ENCODE results near the gene SAPCD2. TPM values are rescaled to one million over a fixed set of nuclear protein-coding genes. Genes with fewer than 3 reads are reported as not detected.
A peak's percentile ranks its signal among the peaks of the same experiment; 100 is the strongest.

SAPCD2 gene
- total RNA-seq, 1 experiment from 2014 or later = 29.8 TPM

DNA sequence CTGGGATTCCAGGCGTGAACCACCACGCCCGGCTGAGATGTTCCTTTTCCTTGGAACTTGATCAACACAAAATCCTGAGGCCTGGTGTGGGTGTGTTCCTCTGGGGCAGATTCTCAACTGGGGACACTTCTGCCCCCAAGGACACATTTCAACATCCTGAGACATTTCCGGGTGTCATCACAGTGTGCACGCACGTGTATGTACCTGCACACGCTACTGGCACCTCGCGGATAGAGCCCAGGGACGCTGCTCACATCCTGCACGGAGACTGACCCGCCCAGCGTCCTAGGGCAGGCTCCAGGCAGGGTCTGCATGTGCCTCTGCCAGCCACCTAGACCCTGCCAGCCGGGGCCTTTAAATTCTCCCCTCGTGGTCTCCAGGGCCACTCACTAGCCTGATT, 8.0 kb downstream of the SAPCD2 start:
- Histone ChIP-seq H2BK12ac (ENCODE audit: insufficient read length, low read depth, low read length) (no peak overlapping the region), H3K4me2 (ENCODE audit: insufficient read depth, insufficient read length, low read length) (no peak overlapping the region), H3K27ac (ENCODE audit: insufficient read length, low read depth, low read length) (no peak overlapping the region), H3K4me1 (ENCODE audit: insufficient read depth, low read length) (no peaks in the 10 kb centered on the region), H3K4ac (ENCODE audit: low read depth, low read length) (no peak overlapping the region), H3K23ac (ENCODE audit: insufficient read length, low read depth, low read length) (no peak overlapping the region), H2AFZ (ENCODE audit: low read length) (no peak overlapping the region), H3K79me2 (ENCODE audit: insufficient read depth, low read length) (no peaks in the 10 kb centered on the region), H3K23me2 (ENCODE audit: insufficient read length, low read depth, low read length, poor library complexity, severe bottlenecking) (no peaks in the 10 kb centered on the region), H3T11ph (ENCODE audit: low read length) (no peak overlapping the region), H3K79me1 (ENCODE audit: insufficient read depth, low read depth, low read length, poor library complexity, severe bottlenecking) (no peaks in the 10 kb centered on the region), H4K8ac (replicated peaks; ENCODE audit: insufficient read length, low read depth, low read length) (no peak overlapping the region), H2BK5ac (ENCODE audit: insufficient read length, low read length) (no peak overlapping the region), H4K20me1 (ENCODE audit: control insufficient read depth, insufficient read depth, insufficient read length) (no peaks in the 10 kb centered on the region), H2BK20ac (ENCODE audit: low read depth, low read length, poor library complexity, severe bottlenecking) (no peak overlapping the region), H3K14ac (ENCODE audit: insufficient read depth, low read length) (no peak overlapping the region), H3K9ac (ENCODE audit: extremely low read depth, insufficient read length, low read length) (no peak overlapping the region), H2BK120ac (ENCODE audit: low read depth, low read length, poor library complexity, severe bottlenecking) (no peak overlapping the region), H4K91ac (ENCODE audit: insufficient read length, low read depth, low read length) (no peak overlapping the region), H2AK5ac (ENCODE audit: insufficient read length, low read length) (no peak overlapping the region), H3K18ac (ENCODE audit: insufficient read length, low read depth, low read length) (no peak overlapping the region), H3K27me3 (ENCODE audit: insufficient read depth, low read length) (no peaks in the 10 kb centered on the region), H3K56ac (ENCODE audit: insufficient read length, low read depth, low read length) (no peak overlapping the region), H2BK15ac (ENCODE audit: low read depth, low read length) (no peak overlapping the region), H4K5ac (ENCODE audit: insufficient read length, low read depth, low read length) (no peak overlapping the region), H3K9me3 (ENCODE audit: control insufficient read depth, low read depth, low read length) (no peaks in the 10 kb centered on the region)
- H3K36me3 Mint-ChIP-seq (ENCODE audit: insufficient read depth in 1 of 3, low read depth in 3 of 3) = peaks cover 0 to 5% (median 4%) of the 10 kb centered on the region in 3 experiments; a peak in 4 of 7 replicates
- no CpG with 5 or more reads among the region's 15 CpGs for WGBS (ENCODE audit: extremely low coverage, insufficient read length, low lambda C conversion rate)
- H3K9me3 Mint-ChIP-seq = no peaks in the 10 kb centered on the region
- H3K27ac Mint-ChIP-seq = peak overlapping the region in 1 of 3 experiments; percentile 49; a peak in 1 of 7 replicates
- no peak for DNase-seq
- no peak overlapping the region for H3K4me3 Mint-ChIP-seq
- H3K27me3 Mint-ChIP-seq (ENCODE audit: low read depth) = peaks cover 12% of the 10 kb centered on the region
- H3K4me1 Mint-ChIP-seq = peaks cover 0 to 3% of the 10 kb centered on the region in 2 experiments; a peak in 1 of 4 replicates
- TF ChIP-seq, protein P1, sequence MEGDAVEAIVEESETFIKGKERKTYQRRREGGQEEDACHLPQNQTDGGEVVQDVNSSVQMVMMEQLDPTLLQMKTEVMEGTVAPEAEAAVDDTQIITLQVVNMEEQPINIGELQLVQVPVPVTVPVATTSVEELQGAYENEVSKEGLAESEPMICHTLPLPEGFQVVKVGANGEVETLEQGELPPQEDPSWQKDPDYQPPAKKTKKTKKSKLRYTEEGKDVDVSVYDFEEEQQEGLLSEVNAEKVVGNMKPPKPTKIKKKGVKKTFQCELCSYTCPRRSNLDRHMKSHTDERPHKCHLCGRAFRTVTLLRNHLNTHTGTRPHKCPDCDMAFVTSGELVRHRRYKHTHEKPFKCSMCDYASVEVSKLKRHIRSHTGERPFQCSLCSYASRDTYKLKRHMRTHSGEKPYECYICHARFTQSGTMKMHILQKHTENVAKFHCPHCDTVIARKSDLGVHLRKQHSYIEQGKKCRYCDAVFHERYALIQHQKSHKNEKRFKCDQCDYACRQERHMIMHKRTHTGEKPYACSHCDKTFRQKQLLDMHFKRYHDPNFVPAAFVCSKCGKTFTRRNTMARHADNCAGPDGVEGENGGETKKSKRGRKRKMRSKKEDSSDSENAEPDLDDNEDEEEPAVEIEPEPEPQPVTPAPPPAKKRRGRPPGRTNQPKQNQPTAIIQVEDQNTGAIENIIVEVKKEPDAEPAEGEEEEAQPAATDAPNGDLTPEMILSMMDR (conservative IDR thresholded peaks at IDR 0.05) = no peak

Measured in H9 (cell line).